Stomach (tissue), 4 donors: ENCODE results near the gene RAB1A.

Experiments
- EP300 ChIP-seq: sonication (generic); formaldehyde crosslinking; IDR thresholded peaks from one replicate; pipeline ENCODE4 v1.6.1; 2017; ENCODE audit warnings: antibody characterized with exemption
- POLR2A ChIP-seq, 4 donors: fragments of 450-650 bp; IDR thresholded peaks; one replicate each; pipeline ENCODE4 v1.6.1; 2016; ENCODE audit warnings: antibody characterized with exemption in 4 of 4, control low read depth in 2 of 4, mild to moderate bottlenecking in 1 of 4, moderate library complexity in 1 of 4
- TF ChIP-seq, protein P1 (sequence below), 7 experiments: fragments of 450-650 bp in 4 of 7; fragments of 200-600 bp in 3 of 7; sonication (generic) in 3 of 7; IDR thresholded peaks; one replicate each; pipeline ENCODE4 v1.5.1; 2016 to 2019; ENCODE audit warnings: antibody characterized with exemption in 7 of 7, control low read depth in 2 of 7, mild to moderate bottlenecking in 1 of 7

DNA sequence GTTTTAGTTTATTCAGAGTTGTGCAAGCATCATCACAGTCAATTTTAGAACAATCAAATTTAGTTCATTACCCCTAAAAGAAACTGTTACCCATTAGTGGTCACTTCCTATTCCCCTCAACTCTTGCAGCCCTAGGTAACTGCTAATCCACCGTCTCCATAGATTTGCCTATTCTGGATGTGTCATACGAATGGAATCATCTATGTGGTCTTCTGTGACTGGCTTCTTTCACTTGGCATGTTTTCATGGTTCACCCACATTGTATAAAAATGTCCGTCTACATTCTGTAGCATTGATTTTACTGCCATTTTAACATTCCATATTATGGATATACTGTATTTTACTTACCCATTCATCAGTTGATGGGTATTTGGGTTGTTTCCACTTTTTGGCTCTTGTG lies 79.0 kb downstream of the RAB1A start:
- TF ChIP-seq, protein P1, sequence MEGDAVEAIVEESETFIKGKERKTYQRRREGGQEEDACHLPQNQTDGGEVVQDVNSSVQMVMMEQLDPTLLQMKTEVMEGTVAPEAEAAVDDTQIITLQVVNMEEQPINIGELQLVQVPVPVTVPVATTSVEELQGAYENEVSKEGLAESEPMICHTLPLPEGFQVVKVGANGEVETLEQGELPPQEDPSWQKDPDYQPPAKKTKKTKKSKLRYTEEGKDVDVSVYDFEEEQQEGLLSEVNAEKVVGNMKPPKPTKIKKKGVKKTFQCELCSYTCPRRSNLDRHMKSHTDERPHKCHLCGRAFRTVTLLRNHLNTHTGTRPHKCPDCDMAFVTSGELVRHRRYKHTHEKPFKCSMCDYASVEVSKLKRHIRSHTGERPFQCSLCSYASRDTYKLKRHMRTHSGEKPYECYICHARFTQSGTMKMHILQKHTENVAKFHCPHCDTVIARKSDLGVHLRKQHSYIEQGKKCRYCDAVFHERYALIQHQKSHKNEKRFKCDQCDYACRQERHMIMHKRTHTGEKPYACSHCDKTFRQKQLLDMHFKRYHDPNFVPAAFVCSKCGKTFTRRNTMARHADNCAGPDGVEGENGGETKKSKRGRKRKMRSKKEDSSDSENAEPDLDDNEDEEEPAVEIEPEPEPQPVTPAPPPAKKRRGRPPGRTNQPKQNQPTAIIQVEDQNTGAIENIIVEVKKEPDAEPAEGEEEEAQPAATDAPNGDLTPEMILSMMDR (IDR thresholded peaks at IDR 0.05): no peak
- TF ChIP-seq EP300: no peak
- no peak for TF ChIP-seq POLR2A (IDR thresholded peaks at IDR 0.05)
